ENCODE measurements around the gene SCD5.

DNA sequence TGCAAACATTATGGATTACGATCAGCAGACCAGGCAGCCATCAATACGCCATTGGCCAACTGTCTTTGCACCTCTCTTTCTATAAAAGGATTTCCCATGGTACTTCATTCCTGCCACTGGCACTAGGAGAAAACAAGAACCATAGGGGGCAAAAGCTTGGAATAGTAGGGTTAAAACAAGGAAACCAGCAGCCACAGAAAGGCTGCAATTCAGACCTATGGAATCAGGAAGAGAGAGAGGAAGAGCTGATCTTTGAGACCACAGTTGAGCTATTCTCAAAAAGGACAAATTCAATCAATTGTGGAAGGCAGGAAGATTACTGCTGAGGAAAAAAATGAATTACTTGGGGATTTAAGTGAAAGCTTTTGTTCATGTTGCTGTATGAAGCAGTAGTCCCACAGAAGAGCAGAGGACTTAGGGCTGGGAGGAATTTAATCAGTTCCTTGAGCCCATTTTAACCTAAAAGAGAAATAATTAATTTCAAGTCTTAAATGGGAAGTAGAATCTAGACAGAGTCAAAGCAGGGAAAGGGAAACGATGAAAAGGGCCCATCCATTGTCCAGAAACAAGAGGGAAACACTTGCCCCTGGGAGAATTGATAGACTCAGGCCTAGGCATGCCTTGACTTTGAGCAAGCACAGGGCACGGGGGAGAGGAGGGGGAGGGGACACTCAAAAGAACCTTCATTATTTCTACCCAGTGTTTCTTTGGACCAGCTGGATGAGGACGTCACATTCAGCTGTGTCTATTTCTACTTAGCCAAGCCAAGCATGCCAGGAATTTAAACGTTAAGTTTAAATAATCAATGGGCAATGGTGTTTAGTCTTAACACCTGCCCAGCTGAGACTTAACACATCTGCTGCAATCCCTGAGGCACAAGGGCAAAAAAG, 50.7 kb downstream of the SCD5 start:
- TF ChIP-seq, protein P1, sequence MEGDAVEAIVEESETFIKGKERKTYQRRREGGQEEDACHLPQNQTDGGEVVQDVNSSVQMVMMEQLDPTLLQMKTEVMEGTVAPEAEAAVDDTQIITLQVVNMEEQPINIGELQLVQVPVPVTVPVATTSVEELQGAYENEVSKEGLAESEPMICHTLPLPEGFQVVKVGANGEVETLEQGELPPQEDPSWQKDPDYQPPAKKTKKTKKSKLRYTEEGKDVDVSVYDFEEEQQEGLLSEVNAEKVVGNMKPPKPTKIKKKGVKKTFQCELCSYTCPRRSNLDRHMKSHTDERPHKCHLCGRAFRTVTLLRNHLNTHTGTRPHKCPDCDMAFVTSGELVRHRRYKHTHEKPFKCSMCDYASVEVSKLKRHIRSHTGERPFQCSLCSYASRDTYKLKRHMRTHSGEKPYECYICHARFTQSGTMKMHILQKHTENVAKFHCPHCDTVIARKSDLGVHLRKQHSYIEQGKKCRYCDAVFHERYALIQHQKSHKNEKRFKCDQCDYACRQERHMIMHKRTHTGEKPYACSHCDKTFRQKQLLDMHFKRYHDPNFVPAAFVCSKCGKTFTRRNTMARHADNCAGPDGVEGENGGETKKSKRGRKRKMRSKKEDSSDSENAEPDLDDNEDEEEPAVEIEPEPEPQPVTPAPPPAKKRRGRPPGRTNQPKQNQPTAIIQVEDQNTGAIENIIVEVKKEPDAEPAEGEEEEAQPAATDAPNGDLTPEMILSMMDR (IDR thresholded peaks at IDR 0.05), result no peak
- no peak for TF ChIP-seq EZH2 (IDR thresholded peaks at IDR 0.05)
- TF ChIP-seq EZH2phosphoT487 (IDR thresholded peaks at IDR 0.05), result no peak
